Measurements from ENCODE around the gene ITPRIP.
A peak's percentile ranks its signal among the peaks of the same experiment; 100 is the strongest.

ITPRIP gene

GRCh38 chr10:104273899-104274575 lies 64.2 kb downstream of the ITPRIP start:
- Mint-ChIP-seq H3K36me3 (ENCODE audit: low read depth) (no peaks in the 10 kb centered on the region), H3K4me3 (peak overlapping the region; percentile 40), H3K27me3 (peaks cover 14% of the 10 kb centered on the region), H3K4me1 (peaks cover 14% of the 10 kb centered on the region), H3K27ac (no peak overlapping the region), H3K9me3 (no peaks in the 10 kb centered on the region)
- no peak for DNase-seq
- ATAC-seq: no peak

GRCh38 chr10:104273286-104273685 lies 65.0 kb downstream of the ITPRIP start:
- H3K4me3 Mint-ChIP-seq: no peak overlapping the region
- H3K9me3 Mint-ChIP-seq: no peaks in the 10 kb centered on the region
- H3K27me3 Mint-ChIP-seq: peaks cover 10% of the 10 kb centered on the region
- DNase-seq (no peak), ATAC-seq (no peak)
- peaks cover 3% of the 10 kb centered on the region for H3K36me3 Mint-ChIP-seq (ENCODE audit: low read depth)
- H3K4me1 Mint-ChIP-seq: peaks cover 14% of the 10 kb centered on the region
- no peak overlapping the region for H3K27ac Mint-ChIP-seq

- H3K27ac Mint-ChIP-seq: peak within 1 kb of the TSS; percentile 93
- peak within 1 kb of the TSS; percentile 85 for H3K4me3 Mint-ChIP-seq
- DNase-seq (peak; percentile 97), ATAC-seq (peak; percentile 88)
- peaks cover 40% of the 10 kb centered on the region for H3K36me3 Mint-ChIP-seq (ENCODE audit: low read depth)
- H3K27me3 Mint-ChIP-seq: no peaks in the 10 kb centered on the region
- H3K9me3 Mint-ChIP-seq: no peaks in the 10 kb centered on the region
- peaks cover 45% of the 10 kb centered on the region for H3K4me1 Mint-ChIP-seq
These were observed 69.3 kb downstream of the ITPRIP start, which contains the start of gene GSTO2 for GRCh38 chr10:104268713-104269645. Gene GSTO2, plus strand, starts transcription at chr10:104269184. Its CDS starts 5,732 bp downstream, at chr10:104274916.

DNA sequence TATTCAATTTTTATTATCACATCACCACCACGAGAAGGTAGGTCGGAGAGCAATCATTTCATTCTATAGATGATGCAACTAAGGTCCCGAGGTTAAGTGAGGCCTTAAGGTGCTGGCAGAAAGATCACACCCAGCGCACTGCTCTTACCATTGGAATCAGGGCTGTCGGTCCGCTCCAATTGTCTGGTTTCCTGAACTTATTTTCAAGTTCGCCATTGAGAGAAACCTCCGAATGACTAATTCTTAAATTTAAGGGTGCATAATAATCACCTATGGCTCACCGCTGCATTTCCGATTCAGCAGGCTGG lies 69.9 kb downstream of the ITPRIP start:
- ATAC-seq (no peak), DNase-seq (no peak)
- Mint-ChIP-seq H3K4me3 (peak overlapping the region; percentile 85), H3K4me1 (peaks cover 51% of the 10 kb centered on the region), H3K27ac (peak overlapping the region; percentile 93), H3K9me3 (no peaks in the 10 kb centered on the region), H3K27me3 (no peaks in the 10 kb centered on the region), H3K36me3 (ENCODE audit: low read depth) (peaks cover 46% of the 10 kb centered on the region)

DNA sequence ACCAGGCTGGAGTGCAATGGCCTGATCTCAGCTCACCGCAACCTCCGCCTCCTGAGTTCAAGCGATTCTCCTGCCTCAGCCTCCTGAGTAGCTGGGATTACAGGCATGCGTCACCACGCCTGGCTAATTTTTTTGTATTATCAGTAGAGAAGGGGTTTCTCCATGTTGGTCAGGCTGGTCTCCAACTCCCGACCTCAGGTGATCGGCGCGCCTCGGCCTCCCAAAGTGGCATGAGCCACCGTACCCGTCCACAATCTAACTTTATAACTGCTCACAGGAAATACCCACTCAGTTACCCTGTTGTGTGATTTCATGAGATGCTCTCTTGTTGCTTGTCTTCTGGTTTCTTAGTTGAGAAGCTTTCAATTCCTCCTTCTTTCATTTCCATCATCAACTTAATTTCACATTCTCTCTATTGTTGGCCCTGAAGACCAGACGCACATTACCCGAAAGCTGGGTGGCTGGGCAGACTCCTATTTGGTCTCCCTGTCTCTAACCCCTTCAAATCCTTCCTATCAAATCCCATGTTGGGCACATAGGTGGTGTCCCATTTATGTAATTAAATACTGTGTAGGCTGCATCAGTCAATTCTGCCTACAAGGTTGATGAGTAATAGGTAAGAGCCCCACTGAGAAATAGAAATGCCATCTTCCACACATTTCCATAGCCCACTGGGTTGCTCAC lies 70.4 kb downstream of the ITPRIP start:
- peaks cover 47% of the 10 kb centered on the region for H3K36me3 Mint-ChIP-seq (ENCODE audit: low read depth)
- peak overlapping the region; percentile 93 for H3K27ac Mint-ChIP-seq
- H3K27me3 Mint-ChIP-seq: no peaks in the 10 kb centered on the region
- DNase-seq (peak; percentile 47), ATAC-seq (peak; percentile 63)
- H3K9me3 Mint-ChIP-seq: no peaks in the 10 kb centered on the region
- H3K4me3 Mint-ChIP-seq: peak overlapping the region; percentile 85
- peaks cover 55% of the 10 kb centered on the region for H3K4me1 Mint-ChIP-seq

DNA sequence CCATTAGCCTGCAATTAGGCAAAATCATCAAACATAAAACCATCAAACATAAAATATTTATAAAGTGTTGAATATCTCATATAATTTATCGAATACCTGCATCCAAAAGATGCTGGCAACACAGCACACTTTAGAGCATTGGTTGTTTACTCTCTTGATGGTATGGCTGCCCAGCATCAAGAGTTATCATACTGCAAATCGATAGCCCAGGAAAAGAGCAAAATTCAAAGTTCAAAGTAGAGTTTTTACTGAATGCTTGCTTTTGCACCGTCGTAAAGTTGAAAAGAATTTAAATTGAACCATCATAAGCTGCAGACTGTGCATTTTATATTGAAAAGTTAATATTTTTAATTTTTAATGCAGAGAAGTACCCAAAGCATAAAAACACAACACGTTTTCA lies 73.5 kb downstream of the ITPRIP start:
- ATAC-seq: no peak
- Mint-ChIP-seq H3K9me3 (no peaks in the 10 kb centered on the region), H3K4me3 (no peak overlapping the region), H3K27me3 (no peaks in the 10 kb centered on the region), H3K4me1 (peaks cover 84% of the 10 kb centered on the region), H3K36me3 (ENCODE audit: low read depth) (peaks cover 74% of the 10 kb centered on the region), H3K27ac (no peak overlapping the region)
- no peak for DNase-seq

DNA sequence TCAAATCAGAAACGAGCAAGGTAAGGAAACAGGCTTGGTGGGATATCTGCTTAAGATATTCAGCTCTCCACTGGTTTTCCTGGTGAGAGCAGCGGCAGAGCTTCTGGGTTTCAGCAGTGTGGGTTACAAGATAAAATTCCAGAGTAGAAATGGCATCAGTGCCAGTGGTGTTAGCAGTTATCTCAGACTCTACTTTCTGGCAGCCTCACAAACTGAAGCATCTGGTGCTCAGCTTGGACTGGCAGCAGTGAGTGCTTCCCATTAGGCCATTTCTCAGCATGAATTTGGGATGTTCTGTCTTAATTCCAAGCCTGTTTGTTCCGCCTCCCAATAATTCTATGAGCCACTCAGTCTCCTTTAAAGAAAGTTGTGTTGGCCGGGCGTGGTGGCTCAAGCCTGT lies 76.2 kb downstream of the ITPRIP start:
- H3K27ac Mint-ChIP-seq: peak overlapping the region; percentile 95
- H3K9me3 Mint-ChIP-seq: no peaks in the 10 kb centered on the region
- no peak for DNase-seq
- no peak overlapping the region for H3K4me3 Mint-ChIP-seq
- no peaks in the 10 kb centered on the region for H3K27me3 Mint-ChIP-seq
- ATAC-seq: no peak
- peaks cover 90% of the 10 kb centered on the region for H3K4me1 Mint-ChIP-seq
- H3K36me3 Mint-ChIP-seq (ENCODE audit: low read depth): peaks cover 84% of the 10 kb centered on the region

GRCh38 chr10:104260775-104261115 lies 77.5 kb downstream of the ITPRIP start:
- ATAC-seq (peak; percentile 86), DNase-seq (no peak)
- peak overlapping the region; percentile 76 for H3K4me3 Mint-ChIP-seq
- peaks cover 91% of the 10 kb centered on the region for H3K4me1 Mint-ChIP-seq
- no peaks in the 10 kb centered on the region for H3K9me3 Mint-ChIP-seq
- no peaks in the 10 kb centered on the region for H3K27me3 Mint-ChIP-seq
- peaks cover 85% of the 10 kb centered on the region for H3K36me3 Mint-ChIP-seq (ENCODE audit: low read depth)
- H3K27ac Mint-ChIP-seq: peak overlapping the region; percentile 95

DNA sequence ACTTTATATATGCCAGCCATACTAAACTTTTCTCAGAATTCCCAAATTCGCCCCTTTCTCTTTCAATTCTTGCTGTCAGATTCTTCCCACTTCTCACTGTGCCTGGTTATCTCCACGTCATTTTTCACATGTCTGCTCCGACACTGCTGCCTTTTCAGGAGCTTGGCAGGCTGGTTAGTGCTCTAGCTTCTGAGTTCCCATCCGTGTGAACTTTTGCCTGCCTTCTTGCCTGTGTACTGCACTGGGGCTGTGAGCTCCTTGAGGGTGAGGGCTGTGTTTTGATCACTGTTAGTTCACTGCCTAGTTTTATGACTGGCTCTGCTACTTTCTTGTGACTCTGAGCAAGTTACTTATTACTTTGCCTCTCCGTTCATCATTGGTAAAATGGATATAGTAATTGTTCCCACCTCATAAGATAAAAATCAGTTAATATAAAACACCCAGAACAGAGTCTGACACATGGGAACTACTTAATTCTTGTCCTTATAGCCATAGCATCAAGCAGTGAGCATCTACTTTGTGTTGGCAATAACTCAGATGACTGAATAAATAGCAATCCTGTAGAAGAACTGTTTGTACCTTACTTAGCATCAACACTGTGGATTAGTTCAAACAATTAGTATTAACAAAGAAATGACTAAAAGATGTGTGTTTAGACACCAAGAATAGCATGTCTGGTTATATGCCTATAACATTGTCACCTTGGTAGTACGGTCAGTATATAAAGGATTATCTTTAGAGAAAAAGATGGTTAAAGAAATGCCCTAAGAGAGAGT lies 78.1 kb downstream of the ITPRIP start:
- H3K27ac Mint-ChIP-seq: peak overlapping the region; percentile 95
- ATAC-seq (peak; percentile 11), DNase-seq (no peak)
- H3K4me1 Mint-ChIP-seq: peaks cover 86% of the 10 kb centered on the region
- H3K9me3 Mint-ChIP-seq: no peaks in the 10 kb centered on the region
- H3K36me3 Mint-ChIP-seq (ENCODE audit: low read depth): peaks cover 82% of the 10 kb centered on the region
- no peaks in the 10 kb centered on the region for H3K27me3 Mint-ChIP-seq
- peak overlapping the region; percentile 76 for H3K4me3 Mint-ChIP-seq
